GM10266 (cell line): Measurements from ENCODE around the gene BCAS3.

Experiments
- DNase-seq: peaks from one replicate; pipeline ENCODE4 v3.0.0; 2012; ENCODE audit errors: extremely low spot score
- TF ChIP-seq, protein P1 (sequence below): IDR thresholded peaks from 2 replicates; pipeline ENCODE4 v1.5.1; 2012; ENCODE audit warnings: mild to moderate bottlenecking, low read depth; ENCODE audit not compliant: control insufficient read depth, insufficient read depth; ENCODE audit errors: missing control alignments

The BCAS3 gene

DNA sequence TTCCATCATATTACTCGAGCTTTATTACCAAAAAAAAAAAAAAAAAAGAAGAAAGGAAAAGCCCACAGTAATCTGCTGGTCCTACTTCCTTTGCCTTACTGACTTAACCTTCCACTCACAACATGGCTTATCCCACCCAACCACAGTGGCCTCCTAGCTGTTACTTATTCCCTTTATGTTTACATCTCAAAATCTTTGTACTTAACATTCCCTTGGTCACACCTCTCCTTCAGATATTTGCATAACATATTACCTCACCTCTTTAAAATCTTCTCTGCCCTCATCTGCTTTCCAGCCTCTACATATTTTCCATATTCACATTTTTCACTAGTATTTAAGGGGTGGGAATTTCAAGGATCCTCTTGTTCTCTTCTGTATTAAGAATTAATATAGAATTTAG, 395.0 kb downstream of the BCAS3 start:
- DNase-seq = no peak
- TF ChIP-seq, protein P1, sequence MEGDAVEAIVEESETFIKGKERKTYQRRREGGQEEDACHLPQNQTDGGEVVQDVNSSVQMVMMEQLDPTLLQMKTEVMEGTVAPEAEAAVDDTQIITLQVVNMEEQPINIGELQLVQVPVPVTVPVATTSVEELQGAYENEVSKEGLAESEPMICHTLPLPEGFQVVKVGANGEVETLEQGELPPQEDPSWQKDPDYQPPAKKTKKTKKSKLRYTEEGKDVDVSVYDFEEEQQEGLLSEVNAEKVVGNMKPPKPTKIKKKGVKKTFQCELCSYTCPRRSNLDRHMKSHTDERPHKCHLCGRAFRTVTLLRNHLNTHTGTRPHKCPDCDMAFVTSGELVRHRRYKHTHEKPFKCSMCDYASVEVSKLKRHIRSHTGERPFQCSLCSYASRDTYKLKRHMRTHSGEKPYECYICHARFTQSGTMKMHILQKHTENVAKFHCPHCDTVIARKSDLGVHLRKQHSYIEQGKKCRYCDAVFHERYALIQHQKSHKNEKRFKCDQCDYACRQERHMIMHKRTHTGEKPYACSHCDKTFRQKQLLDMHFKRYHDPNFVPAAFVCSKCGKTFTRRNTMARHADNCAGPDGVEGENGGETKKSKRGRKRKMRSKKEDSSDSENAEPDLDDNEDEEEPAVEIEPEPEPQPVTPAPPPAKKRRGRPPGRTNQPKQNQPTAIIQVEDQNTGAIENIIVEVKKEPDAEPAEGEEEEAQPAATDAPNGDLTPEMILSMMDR = no peak

GRCh38 chr17:61073131-61073530, 395.5 kb downstream of the BCAS3 start:
- DNase-seq = no peak
- TF ChIP-seq, protein P1 = no peak

- no peak for DNase-seq
These were observed 396.3 kb downstream of the BCAS3 start for GRCh38 chr17:61073799-61074513.

DNA sequence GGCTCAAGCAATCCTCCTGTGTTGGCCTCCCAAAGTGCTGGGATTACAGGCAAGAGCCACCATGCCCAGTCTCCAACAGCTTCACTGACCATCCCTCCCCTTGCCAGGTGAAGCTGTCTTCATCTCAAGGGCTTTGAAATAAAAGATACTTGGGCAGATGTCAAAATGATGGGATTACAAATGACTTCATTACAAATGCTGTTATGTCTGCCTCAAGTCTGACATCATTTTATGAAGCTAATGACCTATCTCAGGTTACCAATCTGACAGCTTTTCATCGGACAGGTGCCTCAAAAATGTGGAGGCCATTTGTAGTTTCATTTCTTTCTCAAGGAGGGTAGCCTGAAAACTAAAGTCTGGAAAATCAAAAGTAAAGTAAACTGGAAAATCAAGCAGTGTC, 398.3 kb downstream of the BCAS3 start:
- TF ChIP-seq, protein P1 = no peak
- no peak for DNase-seq

More at GRCh38 chr17:61073799-61074513, 396.3 kb downstream of the BCAS3 start:
- TF ChIP-seq, protein P1 = no peak

DNA sequence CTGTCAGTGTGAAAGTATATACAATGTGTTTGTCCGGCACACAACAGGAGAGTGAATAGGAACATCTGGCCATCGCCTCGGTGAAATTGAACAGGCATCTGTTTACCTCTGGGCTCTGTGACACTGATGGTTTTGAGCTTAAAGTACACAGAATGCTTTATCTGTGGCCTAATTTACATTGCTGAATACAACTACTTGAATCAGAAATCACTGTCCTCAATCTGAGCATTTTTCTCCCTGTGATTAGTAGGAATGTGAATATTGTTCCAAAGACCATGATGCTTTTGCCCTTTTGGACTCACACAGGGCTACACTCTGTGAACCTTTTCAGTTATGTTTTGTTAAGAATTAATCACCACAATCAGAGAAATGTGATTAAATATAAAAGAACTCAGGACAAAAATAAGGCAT, 399.0 kb downstream of the BCAS3 start:
- DNase-seq = no peak
- TF ChIP-seq, protein P1 = no peak

GRCh38 chr17:61081959-61082358, 404.3 kb downstream of the BCAS3 start:
- no peak for DNase-seq
- TF ChIP-seq, protein P1 = no peak

GRCh38 chr17:61084260-61084659, 406.6 kb downstream of the BCAS3 start:
- TF ChIP-seq, protein P1 = no peak
- no peak for DNase-seq
